ENCODE results near the gene KCNIP4.

KCNIP4 gene

DNA sequence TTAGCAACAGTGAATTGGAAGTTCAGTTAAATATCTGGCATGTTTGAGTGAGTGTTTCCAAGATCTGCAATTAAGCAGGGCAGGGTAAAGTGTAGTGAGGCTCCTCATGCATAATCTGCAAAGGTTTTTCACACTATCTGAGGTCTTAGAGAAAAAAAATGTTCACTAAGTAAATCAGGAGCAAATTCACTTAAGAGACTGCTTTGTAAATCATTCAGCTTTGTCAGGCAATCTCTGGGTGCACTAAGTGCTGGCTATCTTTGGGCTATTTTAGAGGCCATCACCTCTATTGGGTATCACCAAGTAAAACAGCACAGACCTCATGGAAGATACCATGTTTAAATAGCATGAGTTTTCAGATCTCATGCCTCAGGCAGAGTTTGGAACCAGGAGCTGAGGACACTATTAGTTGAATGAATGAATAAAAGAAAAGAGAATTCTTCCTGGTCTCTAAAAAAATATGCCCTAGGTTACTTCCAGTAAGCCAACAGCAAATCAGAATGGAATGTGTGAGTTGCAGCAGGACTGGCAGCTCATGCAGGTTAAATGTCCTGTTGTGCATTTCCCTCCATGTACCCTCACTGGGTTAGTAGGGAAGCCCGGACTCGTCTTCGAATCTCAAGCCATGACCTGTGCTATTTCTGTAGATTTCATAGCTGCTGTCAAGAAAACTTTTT lies 195.3 kb downstream of the KCNIP4 start:
- no peak for DNase-seq

DNA sequence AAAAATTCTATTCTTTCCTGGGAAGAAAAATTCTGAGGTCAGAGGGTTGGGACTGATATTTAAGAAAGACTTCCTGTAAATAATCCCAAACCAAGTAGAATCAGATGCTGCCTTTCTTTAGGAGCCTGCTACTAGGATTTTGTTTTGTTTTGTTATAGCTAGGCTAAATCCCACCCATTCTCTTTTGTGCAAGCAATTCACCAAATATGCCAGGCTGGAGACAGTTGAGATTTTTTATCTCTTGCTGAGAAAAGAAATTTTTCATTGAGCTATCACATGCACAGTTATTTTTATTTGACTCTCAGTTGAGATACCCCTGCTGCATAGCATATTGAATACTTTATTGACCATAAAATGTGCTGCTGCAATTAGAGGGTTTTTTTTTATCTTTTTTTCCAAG lies 196.0 kb downstream of the KCNIP4 start:
- no peak for DNase-seq

DNA sequence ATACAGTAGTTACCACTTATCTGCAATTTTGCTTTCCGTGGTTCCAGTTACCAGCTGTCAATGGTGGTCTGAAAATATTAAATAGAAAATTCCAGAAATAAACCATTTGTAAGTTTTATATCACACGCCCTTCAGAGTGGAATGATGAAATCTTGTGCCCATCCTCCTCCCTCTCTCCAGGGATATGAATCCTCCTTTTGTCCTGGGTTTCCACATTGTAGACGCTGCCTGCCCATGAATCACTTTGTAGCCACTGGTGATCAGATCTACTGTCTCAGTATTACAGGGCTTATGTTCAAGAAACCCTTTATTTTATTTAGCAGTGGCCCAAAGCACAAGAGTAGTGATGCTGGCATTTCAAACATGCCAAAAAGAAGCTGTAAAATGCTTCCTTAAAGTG lies 198.6 kb downstream of the KCNIP4 start:
- no peak for DNase-seq

DNA sequence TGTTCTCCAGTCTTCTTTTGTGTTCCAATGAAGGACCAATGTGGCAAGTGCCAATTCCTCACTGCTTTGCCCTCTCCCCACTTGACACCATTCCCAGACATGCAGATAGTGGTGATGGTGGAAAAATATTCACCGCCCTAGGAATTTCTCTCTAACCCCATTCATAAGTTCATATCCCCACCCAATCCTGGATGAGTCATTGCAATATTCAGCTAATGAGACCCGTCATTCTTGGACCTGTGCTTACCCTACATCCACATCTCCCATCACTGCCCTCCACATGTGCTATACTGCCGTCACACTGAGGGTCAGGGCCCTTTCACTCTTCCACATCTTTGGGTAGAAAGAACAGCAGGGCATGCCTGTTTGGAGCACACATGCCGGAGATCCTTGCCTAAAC lies 199.2 kb downstream of the KCNIP4 start:
- no peak for DNase-seq

DNA sequence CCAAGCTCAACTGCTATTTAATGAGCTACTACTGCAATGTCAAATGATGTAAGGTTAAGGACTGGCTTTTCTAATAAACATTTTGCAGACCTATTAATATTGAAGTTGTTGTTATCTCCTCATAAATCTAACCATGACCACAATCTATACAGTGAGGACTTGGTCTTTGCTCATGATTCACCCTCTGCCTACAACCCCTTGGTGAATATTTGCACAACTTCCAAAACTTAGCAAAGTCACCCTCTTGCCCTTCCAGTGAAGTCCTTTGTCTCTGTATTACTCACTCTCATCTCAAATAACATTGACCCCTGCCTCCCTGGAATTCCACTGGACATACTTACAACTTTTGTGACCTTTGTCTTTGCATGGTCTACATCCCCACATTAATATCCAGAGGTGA lies 204.5 kb downstream of the KCNIP4 start:
- DNase-seq = no peak

DNA sequence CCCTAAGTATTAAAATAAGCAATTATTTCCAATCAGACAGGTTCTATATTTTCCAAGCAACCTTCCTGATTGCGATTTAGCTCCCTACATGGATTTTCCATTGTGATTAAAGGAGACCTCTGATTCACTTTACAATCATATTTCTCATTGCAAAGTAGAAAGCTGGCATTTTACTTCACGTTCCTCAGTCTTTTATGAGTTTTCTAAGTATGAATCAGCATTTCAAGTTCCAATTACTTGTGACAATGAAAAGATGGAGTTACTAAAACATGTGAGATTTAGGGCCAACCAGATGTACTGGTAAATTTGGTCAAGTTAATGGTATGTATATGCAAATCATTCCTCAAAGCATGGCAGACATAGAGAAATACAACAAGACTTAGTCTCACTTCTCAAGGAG lies 206.2 kb downstream of the KCNIP4 start:
- DNase-seq = no peak

DNA sequence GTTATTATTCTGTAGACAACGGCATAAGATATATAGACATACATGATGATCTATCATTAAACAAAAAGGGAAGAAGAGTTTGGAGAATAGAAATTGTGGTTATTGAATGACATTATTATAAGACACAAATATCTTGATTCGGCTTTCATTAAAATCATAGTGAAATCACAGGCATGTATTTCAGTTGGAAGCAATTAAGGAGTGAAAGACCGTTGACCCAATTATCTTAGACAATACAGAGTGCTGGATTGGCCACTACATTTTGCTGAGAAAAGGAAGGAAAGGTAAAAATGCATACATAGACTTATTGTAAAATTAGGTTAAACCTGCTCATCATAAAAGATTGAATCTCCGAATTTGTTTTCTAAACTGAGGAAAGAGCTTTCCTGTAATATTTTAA lies 209.8 kb downstream of the KCNIP4 start:
- DNase-seq = no peak

DNA sequence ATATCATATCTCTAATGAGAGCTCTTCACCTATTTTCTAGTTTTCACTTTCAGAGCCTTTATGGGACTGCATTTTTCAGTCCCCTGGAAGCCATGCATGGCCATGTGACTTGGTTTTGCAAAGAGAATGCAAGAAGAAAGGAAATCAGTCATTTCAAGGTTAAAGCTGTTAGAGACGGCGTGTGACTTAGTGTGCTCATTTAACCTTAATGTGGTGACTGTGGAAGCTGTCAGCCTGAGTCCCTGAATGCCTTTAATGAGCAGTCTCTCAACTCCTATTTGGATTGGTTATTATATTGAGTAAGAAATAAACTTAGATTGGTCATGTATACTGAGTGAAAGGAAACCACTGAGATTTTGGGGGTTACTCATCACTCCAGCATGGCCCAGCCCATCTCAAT lies 212.7 kb downstream of the KCNIP4 start:
- DNase-seq = no peak

DNA sequence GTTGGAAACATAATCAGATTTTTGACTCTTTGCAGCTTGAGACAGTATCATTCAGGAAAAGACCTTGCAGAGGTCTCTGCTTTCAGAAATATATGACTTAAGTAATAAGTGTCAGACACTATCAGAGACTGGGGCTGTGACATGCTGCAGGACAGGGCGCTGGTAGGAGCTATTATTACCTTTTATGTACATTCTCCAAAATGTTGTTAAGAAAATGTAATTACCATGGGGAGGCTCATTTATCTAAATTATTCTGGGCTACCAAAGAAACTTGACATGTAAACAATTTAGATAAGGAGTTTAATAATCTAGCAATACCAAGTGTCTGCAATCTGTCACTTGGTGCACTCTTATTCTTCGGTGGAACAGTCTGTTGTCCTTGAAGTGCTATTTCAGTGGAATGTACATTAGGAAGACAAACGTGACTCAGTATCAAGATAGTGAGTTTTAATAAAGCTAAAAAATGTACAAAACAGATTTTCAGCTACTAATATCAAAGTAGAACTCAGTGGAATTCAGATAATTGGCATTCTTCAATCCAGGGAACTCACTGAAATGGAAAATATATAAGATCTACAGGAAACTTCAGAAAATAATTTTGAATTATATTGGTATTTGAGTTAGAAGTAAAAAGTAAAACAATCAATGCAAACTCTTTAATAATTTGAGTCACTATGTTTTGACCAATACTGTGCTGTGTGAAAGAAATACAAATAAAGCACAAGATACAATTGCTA lies 214.5 kb downstream of the KCNIP4 start:
- DNase-seq = no peak

DNA sequence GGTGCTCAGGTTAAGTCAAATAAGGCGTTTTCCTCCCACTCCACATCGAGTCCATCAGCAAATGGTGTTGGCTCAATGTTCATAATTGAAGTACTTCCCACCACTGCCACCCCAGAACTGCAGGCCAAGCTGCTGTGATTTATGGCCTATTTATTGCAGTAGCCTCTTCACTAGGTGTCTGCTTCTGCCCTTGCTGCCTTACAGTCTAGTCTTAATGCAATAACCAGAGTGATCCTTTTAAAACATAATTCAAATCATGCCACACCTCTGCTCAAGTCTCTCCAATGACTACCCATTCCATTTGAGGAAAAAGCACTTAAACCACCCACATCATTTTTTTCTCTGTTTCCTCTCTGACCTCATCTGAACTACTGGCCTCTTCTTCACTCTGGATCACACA lies 220.3 kb downstream of the KCNIP4 start:
- no peak for DNase-seq

DNA sequence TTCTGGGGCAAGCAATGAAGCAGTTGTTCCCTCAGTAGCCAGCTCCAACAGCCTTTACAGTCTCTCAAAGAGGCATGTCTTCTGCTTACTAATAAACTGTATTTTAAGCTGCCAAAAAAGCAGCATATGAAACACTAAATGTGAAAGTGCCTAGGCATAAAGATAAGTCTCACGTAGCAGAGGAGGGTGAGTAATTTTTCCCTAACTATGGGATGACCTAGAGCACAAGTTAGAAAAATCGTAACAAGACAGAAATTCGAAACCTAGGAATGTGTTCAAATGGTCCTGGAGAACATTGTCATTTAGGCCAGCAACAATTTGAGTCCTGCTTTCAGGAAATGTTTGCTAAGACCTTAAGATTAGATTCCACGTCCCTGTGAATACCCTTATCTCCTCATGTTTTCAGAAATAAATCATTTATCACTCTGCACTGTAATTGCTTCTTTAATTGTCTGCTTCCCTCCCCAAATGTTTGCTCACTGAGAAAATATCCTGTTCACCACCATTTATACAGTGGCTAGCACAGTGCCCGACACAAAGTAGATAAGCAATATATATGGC lies 222.2 kb downstream of the KCNIP4 start:
- DNase-seq = no peak

DNA sequence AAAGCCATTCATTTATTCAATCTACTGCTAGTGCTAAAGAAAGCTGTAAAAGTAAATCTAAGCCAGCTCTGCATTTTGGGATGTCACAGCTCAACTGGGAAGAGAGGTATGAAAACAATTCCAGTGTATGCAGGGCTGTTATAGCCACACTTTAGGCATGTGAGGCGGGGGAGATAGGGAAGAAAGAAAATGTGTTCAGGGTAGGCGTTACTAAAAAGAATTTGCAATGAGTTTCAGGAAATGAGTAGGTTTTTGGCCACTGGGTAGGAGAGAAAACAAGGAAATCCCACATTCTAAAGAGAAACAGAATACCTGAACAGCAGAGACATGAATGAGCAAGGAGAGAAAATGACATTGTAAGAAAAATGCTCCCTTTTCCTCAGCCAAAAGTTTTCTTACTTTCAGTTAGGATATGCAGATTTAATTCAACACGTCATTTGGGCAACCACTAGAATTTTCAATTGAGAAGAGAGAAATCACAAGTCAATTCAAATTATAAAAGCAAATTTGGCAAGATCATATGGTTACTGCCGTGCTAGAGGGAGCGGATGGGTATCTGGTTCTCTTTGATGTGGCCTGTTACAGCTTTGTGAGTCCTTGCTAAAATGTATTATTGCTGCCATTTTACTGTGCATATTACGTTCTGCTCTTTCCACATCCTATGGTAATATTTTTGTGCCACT lies 226.3 kb downstream of the KCNIP4 start:
- no peak for DNase-seq

DNA sequence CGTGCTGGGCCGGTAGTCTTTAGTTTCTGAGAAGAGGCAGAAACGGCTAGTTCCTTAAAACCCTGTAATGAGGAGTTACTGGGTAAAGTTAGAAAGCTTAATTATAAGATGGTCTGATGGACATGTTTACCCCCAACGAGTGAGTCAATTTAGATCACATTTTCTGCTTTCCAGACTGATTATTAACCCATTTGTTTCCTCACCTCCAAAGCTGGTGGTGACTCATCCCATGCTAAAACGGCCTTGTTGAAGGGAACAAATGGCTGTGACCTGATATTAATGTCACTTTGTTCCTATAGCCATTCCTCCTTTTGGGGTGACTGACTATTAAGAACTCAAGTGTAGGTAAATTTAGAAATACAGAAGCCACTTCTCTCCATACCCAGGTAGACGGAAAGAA lies 232.0 kb downstream of the KCNIP4 start:
- DNase-seq = no peak

DNA sequence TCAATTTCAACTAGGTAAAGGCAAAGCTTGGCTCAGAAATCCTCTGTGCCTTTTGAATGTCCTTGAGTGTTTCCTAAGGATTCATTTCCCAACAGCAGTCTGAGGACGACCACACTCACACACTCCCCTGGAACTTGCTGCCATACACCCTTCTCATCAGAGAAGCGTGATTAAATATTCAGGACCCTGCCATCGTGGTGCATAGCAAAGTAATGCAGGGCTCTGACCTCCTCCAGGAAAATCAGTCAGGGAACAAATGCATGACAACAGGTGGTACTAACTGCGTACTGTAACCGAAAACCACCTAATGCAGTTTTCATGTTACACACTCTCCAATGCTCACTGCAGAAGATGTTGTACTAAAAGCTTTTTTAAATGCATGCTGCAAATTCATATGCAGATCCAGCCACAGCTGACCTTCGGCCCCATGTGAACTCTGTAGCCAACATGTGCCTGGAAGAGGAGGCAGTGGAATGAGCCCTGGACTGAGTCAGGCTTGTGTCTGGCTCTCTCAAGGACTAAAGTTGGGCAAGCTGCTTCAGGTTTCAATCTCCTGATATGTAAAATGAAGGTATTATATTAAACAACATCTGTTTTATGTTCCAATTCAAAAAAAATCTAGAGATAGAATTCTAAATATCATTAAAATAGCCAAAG lies 238.3 kb downstream of the KCNIP4 start:
- DNase-seq = no peak

DNA sequence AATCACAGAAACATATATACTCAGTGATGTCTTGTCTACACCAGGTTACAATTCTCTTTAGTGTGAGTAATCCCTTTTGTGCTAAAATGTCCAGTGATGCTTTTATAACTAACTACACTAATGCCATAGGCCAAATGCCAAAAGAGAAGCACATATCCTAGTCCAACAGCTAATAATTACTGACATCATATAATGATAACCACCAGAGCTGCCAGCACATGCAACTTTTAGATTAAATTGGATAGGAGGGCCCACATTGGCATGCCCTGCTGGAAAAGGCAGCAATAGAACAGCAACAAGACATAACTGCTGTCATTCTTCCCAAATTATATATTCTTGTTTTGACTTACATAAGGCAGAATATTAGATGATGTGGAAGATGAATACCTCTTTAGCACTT lies 238.8 kb downstream of the KCNIP4 start:
- no peak for DNase-seq

DNA sequence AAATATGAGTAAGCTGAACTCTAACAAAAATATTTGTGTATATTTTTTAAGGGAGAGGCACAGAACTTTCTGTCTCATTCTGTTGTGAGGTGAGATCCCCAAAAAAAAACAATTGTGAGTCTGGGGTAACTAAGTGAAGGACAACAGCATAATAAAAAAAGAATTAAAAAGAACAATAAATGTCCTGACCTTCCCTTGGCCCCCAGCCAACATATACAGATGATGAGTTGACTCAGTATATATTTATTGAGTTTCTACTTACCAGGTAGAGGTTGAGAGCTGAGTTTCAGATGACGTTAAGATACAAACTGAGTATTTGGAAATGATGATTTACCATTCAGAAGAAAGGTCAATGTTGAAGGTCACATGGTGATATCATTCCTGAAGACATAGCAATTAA lies 239.5 kb downstream of the KCNIP4 start:
- no peak for DNase-seq

DNA sequence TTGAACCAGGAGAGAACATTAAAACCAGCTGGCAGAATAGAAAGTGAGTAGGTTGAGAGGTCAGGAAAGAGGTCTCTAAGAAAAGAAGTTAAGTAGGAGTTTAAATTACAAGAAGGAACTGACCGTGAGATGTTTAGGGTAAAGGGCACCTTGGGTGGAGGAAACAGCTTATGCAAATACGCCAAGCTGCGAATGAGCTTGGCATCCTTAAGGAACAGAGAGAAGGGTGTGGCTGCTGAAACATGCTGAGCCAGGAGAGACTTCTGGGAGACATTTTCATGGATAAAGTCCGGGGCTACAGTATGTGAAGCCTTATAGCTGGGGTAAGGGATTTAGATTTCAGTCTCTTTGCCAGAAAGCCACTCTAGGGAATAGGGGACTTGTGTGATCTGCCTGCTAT lies 249.1 kb downstream of the KCNIP4 start:
- no peak for DNase-seq

DNA sequence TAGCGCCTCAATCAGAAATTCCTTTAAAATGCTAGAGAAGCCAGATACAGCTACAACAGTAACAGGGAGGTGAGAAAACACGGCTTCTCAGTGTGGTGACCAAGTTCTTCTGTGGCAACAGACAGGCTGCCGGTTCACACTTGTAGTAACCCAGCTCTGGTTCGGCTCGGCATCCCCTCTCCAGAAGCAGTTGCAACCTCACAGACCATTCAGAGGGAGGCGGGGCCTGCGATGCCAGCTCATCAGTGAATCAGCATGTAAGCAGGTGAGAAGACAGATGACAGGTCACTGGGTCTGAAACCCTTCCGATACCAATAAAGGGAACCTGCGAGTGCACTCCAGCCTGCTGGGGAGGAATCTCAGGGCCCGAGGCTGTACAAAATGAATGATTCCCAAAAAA lies 251.0 kb downstream of the KCNIP4 start:
- no peak for DNase-seq

DNA sequence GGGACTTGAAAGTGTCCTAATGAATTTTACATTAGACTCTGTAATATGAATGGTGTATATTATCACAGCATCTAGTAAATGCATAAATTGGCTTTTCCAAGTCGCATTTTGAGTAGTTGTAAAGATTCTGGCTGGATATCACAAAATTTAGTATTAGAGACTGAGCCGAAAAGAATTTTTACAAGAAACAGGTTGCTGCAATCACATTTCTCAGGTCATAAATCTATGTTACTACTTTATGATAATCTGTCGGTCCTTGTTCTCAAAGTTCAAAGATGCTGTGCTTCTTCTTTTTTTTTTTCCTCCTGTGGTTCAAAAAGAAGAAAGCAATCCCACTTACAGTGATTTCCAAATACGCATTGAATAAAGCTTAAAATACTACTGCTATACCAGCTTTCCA lies 253.4 kb downstream of the KCNIP4 start:
- DNase-seq = no peak

DNA sequence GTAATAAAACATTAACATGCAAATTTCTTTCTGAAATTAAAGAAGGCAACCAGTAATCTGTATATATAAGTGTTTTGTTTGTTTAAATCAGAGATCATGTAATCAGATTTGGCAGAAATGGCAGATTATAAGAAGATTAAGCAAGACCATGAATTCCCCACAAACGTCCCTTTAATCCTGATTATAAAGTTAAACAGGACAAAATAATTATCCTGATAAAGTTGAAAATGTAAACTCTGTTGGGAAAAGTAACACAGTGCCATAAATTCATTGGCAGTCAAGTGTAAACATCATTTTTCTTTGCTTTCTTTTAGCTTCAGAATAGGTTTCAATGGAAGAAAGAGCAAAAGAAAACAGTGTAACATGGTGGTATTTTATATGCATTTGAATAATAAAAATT lies 256.3 kb downstream of the KCNIP4 start:
- no peak for DNase-seq

DNA sequence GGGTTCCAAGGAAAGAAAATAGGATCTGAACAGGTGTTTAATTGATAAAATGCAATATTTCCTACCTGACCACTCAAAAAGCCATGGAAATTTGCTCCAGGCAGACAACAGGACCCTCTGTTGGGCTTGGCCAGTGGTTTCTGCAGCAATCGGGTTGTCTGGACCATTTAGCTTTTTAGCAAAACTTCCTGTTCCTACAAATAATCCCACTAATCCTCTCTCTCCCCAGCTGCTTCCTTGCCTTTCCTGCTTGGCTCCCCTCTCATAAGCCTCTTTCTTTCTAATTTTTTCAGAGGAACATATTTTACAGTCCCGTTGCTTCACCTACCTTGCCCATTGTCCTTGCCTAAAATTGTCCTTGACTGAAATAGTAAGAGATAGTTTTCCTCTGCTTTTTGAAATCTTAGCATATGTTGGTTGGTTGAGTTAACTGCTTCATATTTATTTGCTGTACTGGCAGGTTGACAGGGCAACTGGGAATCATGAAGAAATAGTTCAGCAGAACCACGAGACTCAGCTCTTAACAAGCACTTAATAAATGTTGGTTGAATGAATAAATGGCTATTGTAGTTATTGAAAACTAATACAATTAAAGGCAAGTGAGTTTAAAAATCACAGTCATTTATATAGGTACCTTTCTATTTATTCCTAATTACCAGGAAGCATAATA lies 259.8 kb downstream of the KCNIP4 start:
- DNase-seq = no peak

DNA sequence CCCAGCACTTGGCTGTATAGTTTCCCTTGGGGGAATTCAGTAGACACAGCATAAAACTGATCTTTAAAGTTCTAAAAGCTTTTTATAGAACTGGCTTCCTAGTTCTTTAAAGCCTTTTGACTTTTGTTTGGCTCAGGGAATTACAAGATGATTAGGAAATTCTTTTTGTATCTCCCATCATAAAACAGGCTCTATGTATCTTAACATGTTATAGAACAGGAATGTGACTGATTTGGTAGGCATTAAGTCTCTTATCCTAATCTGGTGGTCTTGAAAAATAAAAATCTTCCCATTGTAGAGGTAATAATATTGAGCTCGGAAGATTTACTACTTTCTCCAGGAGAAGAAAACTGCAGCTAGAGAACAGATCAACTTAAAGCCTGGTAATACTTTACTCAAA lies 262.7 kb downstream of the KCNIP4 start:
- DNase-seq = no peak

DNA sequence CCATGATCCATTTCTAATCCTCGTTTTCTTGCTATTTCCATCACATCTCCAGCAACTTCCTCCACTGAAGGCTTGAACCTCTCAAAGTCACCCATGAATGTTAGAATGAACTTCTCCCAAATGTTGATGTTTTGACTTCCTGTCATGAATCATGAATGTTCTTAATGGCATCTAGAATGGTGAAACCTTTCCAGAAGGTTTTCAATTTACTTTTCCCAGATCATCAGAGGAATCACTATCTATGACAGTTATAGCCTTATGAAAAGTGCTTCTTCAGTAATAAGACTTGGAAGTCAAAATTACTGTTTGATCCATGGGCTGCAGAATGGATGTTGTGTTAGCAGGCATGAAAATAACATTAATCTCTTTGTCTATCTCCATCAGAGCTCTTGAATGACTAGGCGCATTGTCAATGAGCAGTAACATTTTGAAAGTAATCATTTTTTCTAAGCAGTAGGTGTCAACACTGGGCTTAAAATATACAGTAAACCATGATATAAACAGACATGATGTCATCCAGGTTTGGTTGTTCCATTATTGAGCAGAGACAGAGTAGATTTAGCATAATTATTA lies 268.2 kb downstream of the KCNIP4 start:
- no peak for DNase-seq

All from activated CD4-positive, CD25-positive, alpha-beta regulatory T cell treated with anti-CD3 and anti-CD28 coated beads, Interleukin-2, amount 50 U/mL, for 72 hours (primary cell).